Keratinocyte (primary cell): ENCODE data around the gene WDPCP.

ENCODE experiments used
- EZH2 ChIP-seq: IDR thresholded peaks from one replicate; pipeline ENCODE4 v1.6.1; 2012; ENCODE audit warnings: inconsistent platforms, mild to moderate bottlenecking, low read length, moderate library complexity
- TF ChIP-seq, protein P1 (sequence below), 3 experiments: IDR thresholded peaks in 1 of 3; conservative IDR thresholded peaks in 1 of 3; optimal IDR thresholded peaks in 1 of 3; 2 replicates in 2 of 3; 3 replicates in 1 of 3; pipeline versions ENCODE3 to v1.5.1; 2011; ENCODE audit warnings: low read length in 3 of 3, mild to moderate bottlenecking in 3 of 3, moderate library complexity in 2 of 3, control low read depth in 1 of 3, inconsistent platforms in 1 of 3; ENCODE audit not compliant: insufficient read depth in 2 of 3; ENCODE audit errors: extremely low read depth in 1 of 3

DNA sequence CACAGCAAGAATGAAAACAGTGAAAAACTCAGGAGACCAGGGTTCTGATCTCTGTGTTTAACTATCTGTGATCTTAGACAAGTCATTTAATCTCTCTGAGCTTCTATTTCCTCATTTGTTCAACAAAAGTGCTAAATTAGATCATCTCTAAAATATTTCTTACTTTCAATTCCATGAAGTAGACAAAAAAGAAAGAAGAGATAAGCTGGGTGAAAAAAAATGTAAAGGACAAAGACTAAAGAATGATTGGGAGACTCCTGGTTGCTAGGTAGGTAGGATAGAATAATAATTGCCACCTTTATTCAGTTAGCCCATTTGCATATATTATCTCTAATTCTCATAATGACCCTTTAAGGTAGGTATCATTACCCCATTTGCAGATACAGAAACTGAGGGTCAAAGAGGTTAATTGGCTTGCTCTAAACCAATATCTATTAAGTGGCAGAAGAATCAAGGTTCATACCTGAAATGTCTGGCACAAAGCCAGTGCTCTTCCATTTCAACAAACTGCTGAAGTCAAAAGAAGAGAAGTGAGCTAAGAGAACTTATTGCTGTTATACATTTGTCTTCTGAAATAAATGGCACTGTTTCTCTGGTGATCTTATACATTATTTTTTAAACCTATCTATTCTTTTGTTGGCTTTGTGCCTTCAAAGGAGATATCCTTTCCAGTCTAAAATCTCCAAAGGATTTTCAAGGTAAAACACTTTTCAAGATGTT, 395.9 kb downstream of the WDPCP start:
- TF ChIP-seq, protein P1, sequence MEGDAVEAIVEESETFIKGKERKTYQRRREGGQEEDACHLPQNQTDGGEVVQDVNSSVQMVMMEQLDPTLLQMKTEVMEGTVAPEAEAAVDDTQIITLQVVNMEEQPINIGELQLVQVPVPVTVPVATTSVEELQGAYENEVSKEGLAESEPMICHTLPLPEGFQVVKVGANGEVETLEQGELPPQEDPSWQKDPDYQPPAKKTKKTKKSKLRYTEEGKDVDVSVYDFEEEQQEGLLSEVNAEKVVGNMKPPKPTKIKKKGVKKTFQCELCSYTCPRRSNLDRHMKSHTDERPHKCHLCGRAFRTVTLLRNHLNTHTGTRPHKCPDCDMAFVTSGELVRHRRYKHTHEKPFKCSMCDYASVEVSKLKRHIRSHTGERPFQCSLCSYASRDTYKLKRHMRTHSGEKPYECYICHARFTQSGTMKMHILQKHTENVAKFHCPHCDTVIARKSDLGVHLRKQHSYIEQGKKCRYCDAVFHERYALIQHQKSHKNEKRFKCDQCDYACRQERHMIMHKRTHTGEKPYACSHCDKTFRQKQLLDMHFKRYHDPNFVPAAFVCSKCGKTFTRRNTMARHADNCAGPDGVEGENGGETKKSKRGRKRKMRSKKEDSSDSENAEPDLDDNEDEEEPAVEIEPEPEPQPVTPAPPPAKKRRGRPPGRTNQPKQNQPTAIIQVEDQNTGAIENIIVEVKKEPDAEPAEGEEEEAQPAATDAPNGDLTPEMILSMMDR (optimal IDR thresholded peaks at IDR 0.05 in 1 of 3, IDR thresholded peaks at IDR 0.05 in 1 of 3, conservative IDR thresholded peaks at IDR 0.05 in 1 of 3; ENCODE audit: extremely low read depth in 1 of 3, insufficient read depth in 2 of 3, low read length in 3 of 3): no peak
- no peak for TF ChIP-seq EZH2
